DND-41 (cell line): ENCODE data around the gene CEP192.
A peak's percentile ranks its signal among the peaks of the same experiment; 100 is the strongest.
"Not testable (repeated sequence)": the region's sequence is repeated elsewhere in the genome, so short reads cannot be mapped to it uniquely, and the experiment has no call there.

ENCODE experiments used
- ATAC-seq: fragments of 200-7000 bp; cut with Tn5 transposase; 3 replicates; pipeline ENCODE4 v1.9.1; 2021; ENCODE audit warnings: low read depth; ENCODE audit not compliant: insufficient read depth
- DNase-seq: peaks from one replicate; pipeline ENCODE4 v3.0.0-alpha.2; 2020
- H2AFZ ChIP-seq: 2 replicates; pipeline ENCODE4 v1.6.0; 2012; ENCODE audit warnings: low read depth, low read length
- H3K27ac ChIP-seq: 2 replicates; pipeline ENCODE4 v1.5.1; 2012; ENCODE audit warnings: low read length, inconsistent platforms
- H3K27me3 ChIP-seq: fragments of 200-600 bp; sonication (generic); 2 replicates; pipeline ENCODE4 v1.6.0; 2012; ENCODE audit warnings: low read length, mild to moderate bottlenecking, inconsistent platforms; ENCODE audit not compliant: insufficient read depth, poor library complexity
- H3K36me3 ChIP-seq: 2 replicates; pipeline ENCODE4 v1.5.1; 2012; ENCODE audit warnings: low read length, inconsistent platforms; ENCODE audit not compliant: insufficient read depth
- H3K4me1 ChIP-seq: 2 replicates; pipeline ENCODE4 v1.5.1; 2012; ENCODE audit warnings: mild to moderate bottlenecking, low read length; ENCODE audit not compliant: insufficient read depth
- H3K4me2 ChIP-seq: 2 replicates; pipeline ENCODE4 v1.6.0; 2012; ENCODE audit warnings: mild to moderate bottlenecking, moderate library complexity, low read length, inconsistent platforms; ENCODE audit not compliant: insufficient read depth
- H3K4me3 ChIP-seq, 2 experiments: fragments of 200-600 bp in 1 of 2; shearing (Covaris generic) in 1 of 2; 2 replicates each; pipeline ENCODE4 v1.5.1; 2012 to 2016; ENCODE audit warnings: inconsistent platforms in 2 of 2, low read length in 2 of 2, mild to moderate bottlenecking in 2 of 2, low read depth in 1 of 2, moderate library complexity in 1 of 2
- H3K79me2 ChIP-seq: 2 replicates; pipeline ENCODE4 v1.6.0; 2012; ENCODE audit warnings: low read length, inconsistent platforms; ENCODE audit not compliant: insufficient read depth
- H3K9ac ChIP-seq: 2 replicates; pipeline ENCODE4 v1.6.0; 2012; ENCODE audit warnings: low read depth, mild to moderate bottlenecking, inconsistent platforms, low read length, moderate library complexity
- H3K9me3 ChIP-seq: 2 replicates; pipeline ENCODE4 v1.5.1; 2012; ENCODE audit warnings: low read length, moderate library complexity, mild to moderate bottlenecking, inconsistent platforms; ENCODE audit not compliant: insufficient read depth, severe bottlenecking
- H4K20me1 ChIP-seq: 2 replicates; pipeline ENCODE4 v1.6.0; 2012; ENCODE audit warnings: low read length; ENCODE audit not compliant: insufficient read depth
- EZH2 ChIP-seq: IDR thresholded peaks from 3 replicates; pipeline ENCODE4 v1.6.1; 2012; ENCODE audit warnings: borderline replicate concordance, low read depth, mild to moderate bottlenecking, moderate library complexity, low read length, inconsistent platforms; ENCODE audit not compliant: severe bottlenecking
- TF ChIP-seq, protein P1 (sequence below): IDR thresholded peaks from 2 replicates; pipeline ENCODE4 v1.5.1; 2012; ENCODE audit warnings: borderline replicate concordance, low read length, moderate library complexity, mild to moderate bottlenecking; ENCODE audit not compliant: poor library complexity, severe bottlenecking; ENCODE audit errors: extremely low read depth

CEP192 gene

GRCh38 chr18:12995424-12995823 lies 4.3 kb downstream of the CEP192 start:
- H3K4me1 ChIP-seq = peaks cover 51% of the 10 kb centered on the region
- H3K9ac ChIP-seq = no peak overlapping the region
- H4K20me1 ChIP-seq = peaks cover 70% of the 10 kb centered on the region
- peak overlapping the region; percentile 47; the same call in 1 of the 2 replicates for H3K4me2 ChIP-seq
- H2AFZ ChIP-seq = no peak overlapping the region
- no peak overlapping the region for H3K4me3 ChIP-seq
- DNase-seq (no peak), ATAC-seq (no peak)
- no peak for TF ChIP-seq EZH2
- TF ChIP-seq, protein P1, sequence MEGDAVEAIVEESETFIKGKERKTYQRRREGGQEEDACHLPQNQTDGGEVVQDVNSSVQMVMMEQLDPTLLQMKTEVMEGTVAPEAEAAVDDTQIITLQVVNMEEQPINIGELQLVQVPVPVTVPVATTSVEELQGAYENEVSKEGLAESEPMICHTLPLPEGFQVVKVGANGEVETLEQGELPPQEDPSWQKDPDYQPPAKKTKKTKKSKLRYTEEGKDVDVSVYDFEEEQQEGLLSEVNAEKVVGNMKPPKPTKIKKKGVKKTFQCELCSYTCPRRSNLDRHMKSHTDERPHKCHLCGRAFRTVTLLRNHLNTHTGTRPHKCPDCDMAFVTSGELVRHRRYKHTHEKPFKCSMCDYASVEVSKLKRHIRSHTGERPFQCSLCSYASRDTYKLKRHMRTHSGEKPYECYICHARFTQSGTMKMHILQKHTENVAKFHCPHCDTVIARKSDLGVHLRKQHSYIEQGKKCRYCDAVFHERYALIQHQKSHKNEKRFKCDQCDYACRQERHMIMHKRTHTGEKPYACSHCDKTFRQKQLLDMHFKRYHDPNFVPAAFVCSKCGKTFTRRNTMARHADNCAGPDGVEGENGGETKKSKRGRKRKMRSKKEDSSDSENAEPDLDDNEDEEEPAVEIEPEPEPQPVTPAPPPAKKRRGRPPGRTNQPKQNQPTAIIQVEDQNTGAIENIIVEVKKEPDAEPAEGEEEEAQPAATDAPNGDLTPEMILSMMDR = no peak
- H3K36me3 ChIP-seq = peaks cover 30% of the 10 kb centered on the region
- H3K27me3 ChIP-seq = no peaks in the 10 kb centered on the region
- no peak overlapping the region for H3K27ac ChIP-seq
- H3K9me3 ChIP-seq = no peaks in the 10 kb centered on the region
- H3K79me2 ChIP-seq = peaks cover 96% of the 10 kb centered on the region

GRCh38 chr18:12995952-12996477 lies 4.9 kb downstream of the CEP192 start:
- peak overlapping the region; percentile 47; the same call in 1 of the 2 replicates for H3K4me2 ChIP-seq
- no peak for ATAC-seq
- peaks cover 98% of the 10 kb centered on the region for H3K79me2 ChIP-seq
- no peaks in the 10 kb centered on the region for H3K9me3 ChIP-seq
- no peak overlapping the region for H3K4me3 ChIP-seq
- H4K20me1 ChIP-seq = peaks cover 73% of the 10 kb centered on the region
- DNase-seq = no peak
- H3K4me1 ChIP-seq = peaks cover 49% of the 10 kb centered on the region
- no peak for TF ChIP-seq EZH2
- TF ChIP-seq, protein P1 = no peak
- H3K36me3 ChIP-seq = peaks cover 35% of the 10 kb centered on the region
- H2AFZ ChIP-seq = no peak overlapping the region
- H3K9ac ChIP-seq = no peak overlapping the region
- no peaks in the 10 kb centered on the region for H3K27me3 ChIP-seq
- no peak overlapping the region; the same call in 1 of the 2 replicates for H3K27ac ChIP-seq

DNA sequence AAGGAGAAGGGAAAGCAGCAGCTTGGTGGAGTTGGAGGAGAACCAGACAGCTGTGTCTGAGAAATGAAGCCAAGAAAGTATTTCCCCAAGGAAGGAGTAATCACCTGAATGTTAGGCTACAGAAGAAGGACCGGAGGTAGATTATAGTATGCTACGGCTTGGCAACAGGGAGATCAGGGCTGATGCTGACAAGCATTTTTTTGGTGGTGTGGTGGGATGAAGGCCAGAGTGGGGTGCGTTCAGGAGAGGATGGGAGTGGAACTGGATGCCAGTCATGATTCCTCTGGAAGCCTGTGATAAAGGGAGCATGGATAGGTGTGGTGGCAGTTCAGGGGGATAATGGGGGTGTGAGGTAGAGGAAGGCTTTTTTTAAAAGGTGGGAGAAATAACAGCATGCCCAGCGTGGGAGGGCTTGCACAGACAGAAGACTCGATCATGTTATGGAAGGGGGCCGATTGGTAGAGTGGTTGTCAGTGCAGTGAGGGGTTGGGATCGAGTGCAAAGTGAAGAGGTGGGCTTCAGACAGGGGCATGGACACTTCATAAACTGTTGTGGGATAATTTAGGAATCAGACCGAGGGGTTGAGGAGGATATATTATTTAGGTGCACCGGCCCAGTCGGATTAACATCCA lies 5.6 kb downstream of the CEP192 start:
- H3K9ac ChIP-seq = 0 out of 2 replicates have a peak overlapping the region, but pooled peaks have one; percentile 10

DNA sequence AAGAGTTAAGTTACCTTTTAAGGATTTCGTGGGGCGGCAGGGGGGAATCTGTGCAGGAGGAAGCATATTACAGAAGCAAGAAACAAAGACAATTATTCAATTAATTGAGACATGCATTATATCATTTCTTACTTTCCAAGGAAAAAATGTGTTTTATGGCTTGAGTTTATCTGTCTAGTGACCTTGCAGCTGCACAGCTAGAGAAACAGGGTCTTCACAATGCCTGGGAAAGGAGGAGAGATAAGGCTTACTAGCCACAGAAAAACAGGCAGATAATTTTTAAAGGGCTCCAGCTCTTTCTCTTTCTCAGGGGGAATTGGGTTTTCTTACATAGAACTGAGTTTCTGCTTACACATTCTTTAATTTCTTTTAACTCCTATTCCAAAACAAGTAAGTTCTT lies 6.2 kb downstream of the CEP192 start:
- H2AFZ ChIP-seq, H3K4me3 ChIP-seq, ATAC-seq, DNase-seq, H3K27me3 ChIP-seq, H3K9ac ChIP-seq, H3K27ac ChIP-seq, H3K9me3 ChIP-seq: not testable (repeated sequence)
- Histone ChIP-seq H3K4me2 (0 out of 2 replicates have a peak overlapping the region, but pooled peaks have one; percentile 47), H3K79me2 (peaks cover 98% of the 10 kb centered on the region), H3K36me3 (peaks cover 46% of the 10 kb centered on the region), H4K20me1 (peaks cover 69% of the 10 kb centered on the region), H3K4me1 (peaks cover 46% of the 10 kb centered on the region)

More for the DNA sequence above, 5.6 kb downstream of the CEP192 start:
- no peak for DNase-seq
- Histone ChIP-seq H3K4me3 (no peak overlapping the region), H3K4me1 (peaks cover 49% of the 10 kb centered on the region), H3K27ac (peak overlapping the region; percentile 18; the same call in 1 of the 2 replicates), H2AFZ (no peak overlapping the region), H4K20me1 (peaks cover 73% of the 10 kb centered on the region), H3K4me2 (peak overlapping the region; percentile 47; the same call in 1 of the 2 replicates), H3K79me2 (peaks cover 98% of the 10 kb centered on the region), H3K9me3 (no peaks in the 10 kb centered on the region), H3K27me3 (no peaks in the 10 kb centered on the region), H3K36me3 (peaks cover 43% of the 10 kb centered on the region)
- no peak for ATAC-seq
- TF ChIP-seq, protein P1 = no peak
- no peak for TF ChIP-seq EZH2
